PC-3 (cell line): ENCODE measurements around the gene KLHL13. TPM values are rescaled to one million over a fixed set of nuclear protein-coding genes. Genes with fewer than 3 reads are reported as not detected.

Experiments
- ATAC-seq: fragments of 200-7000 bp; cut with Tn5 transposase; 2 replicates; pipeline ENCODE4 v1.9.1; 2020; ENCODE audit warnings: mild to moderate bottlenecking, moderate library complexity
- BruUV-seq: library from RNA; stranded (reverse); fragments of 400-500 nt; replicated peaks from 2 replicates; lab custom pipeline; 2021; lab: Mats Ljungman, UMichigan
- CTCF ChIA-PET: fragments of 300-600 bp; sonication (Branson Sonifier 250); formaldehyde crosslinking; loops from one replicate; lab custom pipeline; 2022; ENCODE audit warnings: antibody characterized with exemption; lab: Charles Lee
- POLR2A ChIA-PET: fragments of 300-600 bp; sonication (Branson Sonifier 250); formaldehyde crosslinking; loops from one replicate; lab custom pipeline; 2022; ENCODE audit warnings: antibody characterized with exemption; ENCODE audit not compliant: unreplicated experiment; lab: Charles Lee
- DNase-seq: peaks from one replicate; pipeline ENCODE4 v3.0.0-alpha.2; 2015
- H2AFZ ChIP-seq: fragments of 300-600 bp; sonication (generic); 2 replicates; pipeline ENCODE4 v1.6.0; 2016; ENCODE audit warnings: antibody characterized with exemption, low read length
- H3F3A ChIP-seq: fragments of 300-600 bp; sonication (generic); one replicate; pipeline ENCODE4 v1.6.0; 2017; ENCODE audit warnings: antibody characterized with exemption, low read length, control low read depth, mild to moderate bottlenecking; ENCODE audit not compliant: unreplicated experiment
- H3K27ac ChIP-seq: fragments of 300-600 bp; sonication (generic); 2 replicates; pipeline ENCODE4 v1.5.1; 2016; ENCODE audit warnings: mild to moderate bottlenecking, low read length
- H3K27me3 ChIP-seq: fragments of 300-600 bp; sonication (generic); 2 replicates; pipeline ENCODE4 v1.6.1; 2016; ENCODE audit warnings: low read length, mixed read lengths
- H3K36me3 ChIP-seq: fragments of 300-600 bp; sonication (generic); 2 replicates; pipeline ENCODE4 v1.6.1; 2016; ENCODE audit warnings: low read depth, mixed run types, low read length, mixed read lengths
- H3K4me1 ChIP-seq: fragments of 300-600 bp; sonication (generic); 2 replicates; pipeline ENCODE4 v1.5.1; 2016; ENCODE audit warnings: low read length; ENCODE audit not compliant: insufficient read depth
- H3K4me2 ChIP-seq: fragments of 300-600 bp; sonication (generic); 2 replicates; pipeline ENCODE4 v1.6.0; 2016; ENCODE audit warnings: low read length
- H3K4me3 ChIP-seq: fragments of 300-600 bp; sonication (generic); 2 replicates; pipeline ENCODE4 v1.5.1; 2016; ENCODE audit warnings: mild to moderate bottlenecking, low read length, mixed read lengths
- H3K79me2 ChIP-seq: fragments of 300-600 bp; sonication (generic); 2 replicates; pipeline ENCODE4 v1.6.1; 2017; ENCODE audit warnings: low read length, mixed read lengths
- H3K9ac ChIP-seq: fragments of 300-600 bp; sonication (generic); 2 replicates; pipeline ENCODE4 v1.6.0; 2016; ENCODE audit warnings: mild to moderate bottlenecking, low read length
- H3K9me2 ChIP-seq: fragments of 300-600 bp; sonication (generic); replicated peaks from 2 replicates; pipeline ENCODE4 v1.6.1; 2016; ENCODE audit warnings: mixed run types, low read length, mixed read lengths
- H3K9me3 ChIP-seq: fragments of 300-600 bp; sonication (generic); 2 replicates; pipeline ENCODE4 v1.6.1; 2016; ENCODE audit warnings: low read length, mixed read lengths
- H4K20me1 ChIP-seq: fragments of 300-600 bp; sonication (generic); 2 replicates; pipeline ENCODE4 v1.6.1; 2016; ENCODE audit warnings: low read length, mixed read lengths
- CTCF ChIP-seq: fragments of 300-600 bp; sonication (generic); conservative IDR thresholded peaks from 2 replicates; pipeline ENCODE4 v1.5.1; 2017; ENCODE audit warnings: antibody characterized with exemption, low read depth, mild to moderate bottlenecking, low read length
- EZH2 ChIP-seq: fragments of 300-600 bp; sonication (generic); IDR thresholded peaks from one replicate; pipeline ENCODE4 v1.6.1; 2017; ENCODE audit warnings: antibody characterized with exemption, mild to moderate bottlenecking, low read length; ENCODE audit not compliant: unreplicated experiment
- EZH2phosphoT487 ChIP-seq: fragments of 300-600 bp; sonication (generic); IDR thresholded peaks from 2 replicates; pipeline ENCODE4 v1.6.1; 2018; ENCODE audit warnings: mild to moderate bottlenecking, antibody characterized with exemption, low read length, borderline replicate concordance
- intact Hi-C: fragments of 100-400 bp; cut with micrococcal nuclease; formaldehyde crosslinking; loops from 2 replicates; pipeline ENCODE4 v1.9.0; 2023
- total RNA-seq: library from RNA; depleted of rRNA; stranded (reverse); fragments of >200 nt; gene quantifications from 2 replicates; pipeline ENCODE4 v1.2.3, GENCODE V29; 2014

The KLHL13 gene
- total RNA-seq, 1 experiment from 2014 or later, result 4.0 TPM

GRCh38 chrX:118156953-118157608 lies 40.5 kb upstream of the KLHL13 start:
- no peaks in the 10 kb centered on the region for H4K20me1 ChIP-seq
- no peaks in the 10 kb centered on the region for H3K79me2 ChIP-seq
- H3F3A ChIP-seq, result no peaks in the 10 kb centered on the region
- H3K9me2 ChIP-seq, result no peaks in the 10 kb centered on the region
- TF ChIP-seq CTCF (no peak), EZH2 (no peak), EZH2phosphoT487 (no peak)
- no peaks in the 10 kb centered on the region for H3K36me3 ChIP-seq
- ChIA-PET POLR2A (no interaction called here), CTCF (no interaction called here)
- intact Hi-C loops, result no loop called here
- H3K27ac ChIP-seq, result no peak overlapping the region
- no peak overlapping the region for H3K4me3 ChIP-seq
- no peak overlapping the region for H2AFZ ChIP-seq
- H3K4me1 ChIP-seq, result no peaks in the 10 kb centered on the region
- no peaks in the 10 kb centered on the region for H3K27me3 ChIP-seq
- BruUV-seq, result no TSS peak
- no peaks in the 10 kb centered on the region for H3K9me3 ChIP-seq
- H3K9ac ChIP-seq, result no peak overlapping the region
- ATAC-seq (no peak), DNase-seq (no peak)
- no peak overlapping the region for H3K4me2 ChIP-seq

DNA sequence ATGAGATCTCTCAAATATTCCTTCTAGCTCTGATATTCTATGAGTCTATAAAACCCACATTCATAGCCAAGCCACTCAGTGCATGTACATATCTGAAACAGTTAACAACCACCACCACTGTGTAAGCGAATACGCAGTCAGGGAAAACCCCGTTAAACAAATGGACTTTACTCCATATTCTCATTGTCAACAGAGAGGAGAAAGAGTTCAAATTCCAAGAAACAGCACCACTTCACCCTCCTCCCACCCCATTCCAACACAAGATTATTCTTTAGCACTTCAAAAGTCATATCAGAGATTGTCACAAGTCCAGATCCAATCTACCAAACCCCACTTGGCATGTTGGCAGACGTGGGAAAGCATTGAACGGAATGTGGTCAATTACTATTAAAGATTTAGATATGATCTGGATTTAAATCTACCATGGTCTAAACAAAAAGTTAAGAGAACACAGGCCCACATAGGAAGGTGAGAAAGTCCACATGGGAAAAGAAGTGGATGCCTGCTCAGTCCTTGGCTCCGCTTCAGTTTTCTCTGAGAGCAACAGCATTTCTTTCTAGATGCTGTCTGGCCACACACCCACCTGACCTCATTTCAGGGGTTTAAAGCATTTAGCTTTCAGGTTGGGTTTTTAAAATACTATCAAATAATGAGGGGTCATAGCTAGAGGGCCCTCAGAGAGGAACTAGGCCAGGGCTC lies 39.8 kb upstream of the KLHL13 start:
- no peaks in the 10 kb centered on the region for H3K9me3 ChIP-seq
- no peak overlapping the region for H3K4me3 ChIP-seq
- no peaks in the 10 kb centered on the region for H3K79me2 ChIP-seq
- H3K27me3 ChIP-seq, result no peaks in the 10 kb centered on the region
- H4K20me1 ChIP-seq, result no peaks in the 10 kb centered on the region
- intact Hi-C loops, result no loop called here
- H3K27ac ChIP-seq, result no peak overlapping the region
- H3K4me2 ChIP-seq, result no peak overlapping the region
- H3K4me1 ChIP-seq, result no peaks in the 10 kb centered on the region
- no TSS peak for BruUV-seq
- TF ChIP-seq CTCF (no peak), EZH2 (no peak), EZH2phosphoT487 (no peak)
- no peaks in the 10 kb centered on the region for H3F3A ChIP-seq
- no peak for DNase-seq
- ChIA-PET POLR2A (no interaction called here), CTCF (no interaction called here)
- no peaks in the 10 kb centered on the region for H3K9me2 ChIP-seq
- no peak overlapping the region for H2AFZ ChIP-seq
- no peak for ATAC-seq
- H3K9ac ChIP-seq, result no peak overlapping the region
- H3K36me3 ChIP-seq, result no peaks in the 10 kb centered on the region

GRCh38 chrX:118153270-118153669 lies 36.7 kb upstream of the KLHL13 start:
- BruUV-seq, result no TSS peak
- DNase-seq (no peak), ATAC-seq (no peak)
- ChIA-PET CTCF (no interaction called here), POLR2A (no interaction called here)
- Histone ChIP-seq H3K4me2 (no peak overlapping the region), H3K4me1 (no peaks in the 10 kb centered on the region), H3F3A (no peaks in the 10 kb centered on the region), H3K36me3 (no peaks in the 10 kb centered on the region), H3K79me2 (no peaks in the 10 kb centered on the region), H4K20me1 (no peaks in the 10 kb centered on the region), H3K4me3 (no peak overlapping the region), H3K9ac (no peak overlapping the region), H2AFZ (no peak overlapping the region), H3K9me3 (no peaks in the 10 kb centered on the region), H3K27ac (no peak overlapping the region), H3K9me2 (no peaks in the 10 kb centered on the region), H3K27me3 (no peaks in the 10 kb centered on the region)
- intact Hi-C loops, result no loop called here
- TF ChIP-seq EZH2phosphoT487 (no peak), CTCF (no peak), EZH2 (no peak)
